ENCODE results near the gene TRAF5.

DNA sequence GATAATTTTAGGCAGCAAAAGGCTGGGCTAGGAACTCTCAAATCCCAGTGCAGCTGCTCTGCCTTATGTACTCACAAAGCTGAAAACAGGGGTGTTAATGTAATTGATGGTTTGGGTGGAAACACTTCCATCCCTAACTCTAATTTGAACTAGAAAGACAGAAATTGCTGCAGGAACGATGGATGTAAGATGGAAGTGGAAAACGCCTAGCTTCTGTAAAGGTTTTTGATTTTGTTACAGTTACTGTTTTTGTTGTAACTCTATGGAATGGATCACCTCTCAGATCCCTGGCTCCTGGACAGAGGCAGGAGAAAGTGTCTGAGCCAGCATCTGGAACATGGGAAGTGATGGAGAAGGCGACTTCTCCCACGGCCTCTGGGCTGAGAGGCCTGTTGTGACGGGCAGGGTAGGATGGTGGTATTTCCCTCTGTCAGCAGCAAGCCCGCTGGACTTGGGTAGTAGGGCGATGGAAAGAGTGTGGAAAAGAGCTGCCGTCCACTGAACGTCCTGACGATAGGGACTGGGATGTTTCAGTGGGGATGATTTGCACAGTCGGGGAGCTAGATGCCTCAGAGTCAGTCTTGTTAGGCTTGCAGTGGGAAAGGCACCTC, 1.6 kb downstream of the TRAF5 start:
- TF ChIP-seq, protein P1, sequence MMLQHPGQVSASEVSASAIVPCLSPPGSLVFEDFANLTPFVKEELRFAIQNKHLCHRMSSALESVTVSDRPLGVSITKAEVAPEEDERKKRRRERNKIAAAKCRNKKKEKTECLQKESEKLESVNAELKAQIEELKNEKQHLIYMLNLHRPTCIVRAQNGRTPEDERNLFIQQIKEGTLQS (CRISPR knock-in tag; conservative IDR thresholded peaks at IDR 0.05), result no peak
- no peak for TF ChIP-seq IRF2 (CRISPR knock-in tag; IDR thresholded peaks at IDR 0.05; ENCODE audit: borderline replicate concordance, low read depth)
- TF ChIP-seq JUN (CRISPR knock-in tag; IDR thresholded peaks at IDR 0.05), result no peak
- TF ChIP-seq, protein P2, sequence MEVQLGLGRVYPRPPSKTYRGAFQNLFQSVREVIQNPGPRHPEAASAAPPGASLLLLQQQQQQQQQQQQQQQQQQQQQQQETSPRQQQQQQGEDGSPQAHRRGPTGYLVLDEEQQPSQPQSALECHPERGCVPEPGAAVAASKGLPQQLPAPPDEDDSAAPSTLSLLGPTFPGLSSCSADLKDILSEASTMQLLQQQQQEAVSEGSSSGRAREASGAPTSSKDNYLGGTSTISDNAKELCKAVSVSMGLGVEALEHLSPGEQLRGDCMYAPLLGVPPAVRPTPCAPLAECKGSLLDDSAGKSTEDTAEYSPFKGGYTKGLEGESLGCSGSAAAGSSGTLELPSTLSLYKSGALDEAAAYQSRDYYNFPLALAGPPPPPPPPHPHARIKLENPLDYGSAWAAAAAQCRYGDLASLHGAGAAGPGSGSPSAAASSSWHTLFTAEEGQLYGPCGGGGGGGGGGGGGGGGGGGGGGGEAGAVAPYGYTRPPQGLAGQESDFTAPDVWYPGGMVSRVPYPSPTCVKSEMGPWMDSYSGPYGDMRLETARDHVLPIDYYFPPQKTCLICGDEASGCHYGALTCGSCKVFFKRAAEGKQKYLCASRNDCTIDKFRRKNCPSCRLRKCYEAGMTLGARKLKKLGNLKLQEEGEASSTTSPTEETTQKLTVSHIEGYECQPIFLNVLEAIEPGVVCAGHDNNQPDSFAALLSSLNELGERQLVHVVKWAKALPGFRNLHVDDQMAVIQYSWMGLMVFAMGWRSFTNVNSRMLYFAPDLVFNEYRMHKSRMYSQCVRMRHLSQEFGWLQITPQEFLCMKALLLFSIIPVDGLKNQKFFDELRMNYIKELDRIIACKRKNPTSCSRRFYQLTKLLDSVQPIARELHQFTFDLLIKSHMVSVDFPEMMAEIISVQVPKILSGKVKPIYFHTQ (CRISPR knock-in tag; IDR thresholded peaks at IDR 0.05), result no peak
- no peak for TF ChIP-seq ZNF138 (CRISPR knock-in tag; conservative IDR thresholded peaks at IDR 0.05)
- TF ChIP-seq, protein P3, sequence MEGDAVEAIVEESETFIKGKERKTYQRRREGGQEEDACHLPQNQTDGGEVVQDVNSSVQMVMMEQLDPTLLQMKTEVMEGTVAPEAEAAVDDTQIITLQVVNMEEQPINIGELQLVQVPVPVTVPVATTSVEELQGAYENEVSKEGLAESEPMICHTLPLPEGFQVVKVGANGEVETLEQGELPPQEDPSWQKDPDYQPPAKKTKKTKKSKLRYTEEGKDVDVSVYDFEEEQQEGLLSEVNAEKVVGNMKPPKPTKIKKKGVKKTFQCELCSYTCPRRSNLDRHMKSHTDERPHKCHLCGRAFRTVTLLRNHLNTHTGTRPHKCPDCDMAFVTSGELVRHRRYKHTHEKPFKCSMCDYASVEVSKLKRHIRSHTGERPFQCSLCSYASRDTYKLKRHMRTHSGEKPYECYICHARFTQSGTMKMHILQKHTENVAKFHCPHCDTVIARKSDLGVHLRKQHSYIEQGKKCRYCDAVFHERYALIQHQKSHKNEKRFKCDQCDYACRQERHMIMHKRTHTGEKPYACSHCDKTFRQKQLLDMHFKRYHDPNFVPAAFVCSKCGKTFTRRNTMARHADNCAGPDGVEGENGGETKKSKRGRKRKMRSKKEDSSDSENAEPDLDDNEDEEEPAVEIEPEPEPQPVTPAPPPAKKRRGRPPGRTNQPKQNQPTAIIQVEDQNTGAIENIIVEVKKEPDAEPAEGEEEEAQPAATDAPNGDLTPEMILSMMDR (IDR thresholded peaks at IDR 0.05), result no peak
- no peak for TF ChIP-seq RORB (CRISPR knock-in tag; IDR thresholded peaks at IDR 0.05)
- TF ChIP-seq, protein P4, sequence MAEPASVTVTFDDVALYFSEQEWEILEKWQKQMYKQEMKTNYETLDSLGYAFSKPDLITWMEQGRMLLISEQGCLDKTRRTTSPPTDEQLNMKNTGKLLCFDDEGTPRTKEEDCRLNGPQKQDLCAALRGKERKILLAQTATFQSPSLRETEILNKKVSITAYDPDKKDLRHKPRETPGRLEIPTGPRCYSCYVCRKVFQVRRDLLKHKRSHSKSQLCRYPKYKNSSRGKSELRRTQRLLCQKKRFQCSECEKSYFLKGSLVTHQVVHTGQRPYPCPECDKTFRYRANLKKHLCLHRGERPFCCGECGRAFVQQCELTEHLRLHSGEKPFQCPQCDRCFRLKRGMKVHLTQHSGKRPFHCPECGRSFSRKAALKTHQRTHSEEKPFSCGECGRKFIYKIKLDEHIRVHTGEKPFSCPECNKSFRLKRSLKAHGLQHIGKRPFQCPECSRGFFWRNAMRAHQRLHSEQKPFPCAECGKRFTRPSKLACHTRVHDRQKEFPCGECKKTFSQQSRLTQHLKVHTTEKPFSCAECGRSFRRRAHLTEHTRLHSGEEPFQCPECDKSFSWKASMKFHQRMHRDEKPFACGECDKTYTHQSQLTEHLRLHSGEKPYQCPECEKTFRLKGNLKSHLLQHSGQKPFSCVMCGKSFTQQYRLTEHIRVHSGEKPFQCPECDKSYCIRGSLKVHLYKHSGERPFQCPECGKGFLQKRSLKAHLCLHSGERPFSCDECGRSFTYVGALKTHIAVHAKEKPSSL (CRISPR knock-in tag; conservative IDR thresholded peaks at IDR 0.05), result no peak
- TF ChIP-seq TEAD4 (CRISPR knock-in tag; IDR thresholded peaks at IDR 0.05), result no peak
- no peak for TF ChIP-seq ZBTB21 (CRISPR knock-in tag; IDR thresholded peaks at IDR 0.05; ENCODE audit: borderline replicate concordance)
- TF ChIP-seq, protein P5, sequence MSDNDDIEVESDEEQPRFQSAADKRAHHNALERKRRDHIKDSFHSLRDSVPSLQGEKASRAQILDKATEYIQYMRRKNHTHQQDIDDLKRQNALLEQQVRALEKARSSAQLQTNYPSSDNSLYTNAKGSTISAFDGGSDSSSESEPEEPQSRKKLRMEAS (CRISPR knock-in tag; IDR thresholded peaks at IDR 0.05), result no peak
- TF ChIP-seq NR3C1 (CRISPR knock-in tag; conservative IDR thresholded peaks at IDR 0.05; ENCODE audit: low read depth), result no peak
- TF ChIP-seq, protein P6, sequence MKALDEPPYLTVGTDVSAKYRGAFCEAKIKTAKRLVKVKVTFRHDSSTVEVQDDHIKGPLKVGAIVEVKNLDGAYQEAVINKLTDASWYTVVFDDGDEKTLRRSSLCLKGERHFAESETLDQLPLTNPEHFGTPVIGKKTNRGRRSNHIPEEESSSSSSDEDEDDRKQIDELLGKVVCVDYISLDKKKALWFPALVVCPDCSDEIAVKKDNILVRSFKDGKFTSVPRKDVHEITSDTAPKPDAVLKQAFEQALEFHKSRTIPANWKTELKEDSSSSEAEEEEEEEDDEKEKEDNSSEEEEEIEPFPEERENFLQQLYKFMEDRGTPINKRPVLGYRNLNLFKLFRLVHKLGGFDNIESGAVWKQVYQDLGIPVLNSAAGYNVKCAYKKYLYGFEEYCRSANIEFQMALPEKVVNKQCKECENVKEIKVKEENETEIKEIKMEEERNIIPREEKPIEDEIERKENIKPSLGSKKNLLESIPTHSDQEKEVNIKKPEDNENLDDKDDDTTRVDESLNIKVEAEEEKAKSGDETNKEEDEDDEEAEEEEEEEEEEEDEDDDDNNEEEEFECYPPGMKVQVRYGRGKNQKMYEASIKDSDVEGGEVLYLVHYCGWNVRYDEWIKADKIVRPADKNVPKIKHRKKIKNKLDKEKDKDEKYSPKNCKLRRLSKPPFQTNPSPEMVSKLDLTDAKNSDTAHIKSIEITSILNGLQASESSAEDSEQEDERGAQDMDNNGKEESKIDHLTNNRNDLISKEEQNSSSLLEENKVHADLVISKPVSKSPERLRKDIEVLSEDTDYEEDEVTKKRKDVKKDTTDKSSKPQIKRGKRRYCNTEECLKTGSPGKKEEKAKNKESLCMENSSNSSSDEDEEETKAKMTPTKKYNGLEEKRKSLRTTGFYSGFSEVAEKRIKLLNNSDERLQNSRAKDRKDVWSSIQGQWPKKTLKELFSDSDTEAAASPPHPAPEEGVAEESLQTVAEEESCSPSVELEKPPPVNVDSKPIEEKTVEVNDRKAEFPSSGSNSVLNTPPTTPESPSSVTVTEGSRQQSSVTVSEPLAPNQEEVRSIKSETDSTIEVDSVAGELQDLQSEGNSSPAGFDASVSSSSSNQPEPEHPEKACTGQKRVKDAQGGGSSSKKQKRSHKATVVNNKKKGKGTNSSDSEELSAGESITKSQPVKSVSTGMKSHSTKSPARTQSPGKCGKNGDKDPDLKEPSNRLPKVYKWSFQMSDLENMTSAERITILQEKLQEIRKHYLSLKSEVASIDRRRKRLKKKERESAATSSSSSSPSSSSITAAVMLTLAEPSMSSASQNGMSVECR (CRISPR knock-in tag; IDR thresholded peaks at IDR 0.05; ENCODE audit: borderline replicate concordance), result no peak
